Measurements from ENCODE around the gene ST6GAL1.
"Not testable (repeated sequence)": the region's sequence is repeated elsewhere in the genome, so short reads cannot be mapped to it uniquely, and the experiment has no call there.

ST6GAL1 gene

GRCh38 chr3:186930143-186930640 lies at the start of gene ST6GAL1:
Gene ST6GAL1, plus strand, starts transcription at chr3:186930526. Its CDS starts 112,178 bp downstream, at chr3:187042704.
- TF ChIP-seq CTCF (IDR thresholded peaks at IDR 0.05) (peak; percentile 34), ZFX (IDR thresholded peaks at IDR 0.05; ENCODE audit: borderline replicate concordance) (no peak)
- no peak within 1 kb of the TSS for H3K27ac ChIP-seq

- TF ChIP-seq CTCF (IDR thresholded peaks at IDR 0.05) (no peak), ZFX (IDR thresholded peaks at IDR 0.05; ENCODE audit: borderline replicate concordance) (no peak)
- no peak overlapping the region for H3K27ac ChIP-seq
Measured at GRCh38 chr3:186882150-186882524, 48.2 kb upstream of the ST6GAL1 start.

- no peak overlapping the region for H3K27ac ChIP-seq
- TF ChIP-seq ZFX (IDR thresholded peaks at IDR 0.05; ENCODE audit: borderline replicate concordance) (no peak), CTCF (IDR thresholded peaks at IDR 0.05) (no peak)
Measured at GRCh38 chr3:186882881-186883685, 47.2 kb upstream of the ST6GAL1 start.

- TF ChIP-seq CTCF (IDR thresholded peaks at IDR 0.05), result no peak
- no peak overlapping the region for H3K27ac ChIP-seq
Measured at GRCh38 chr3:186883686-186884058, 46.7 kb upstream of the ST6GAL1 start.

GRCh38 chr3:186884868-186885267 lies 45.5 kb upstream of the ST6GAL1 start:
- H3K27ac ChIP-seq, result not testable (repeated sequence)

- no peak for TF ChIP-seq CTCF (IDR thresholded peaks at IDR 0.05)
- TF ChIP-seq ZFX (IDR thresholded peaks at IDR 0.05; ENCODE audit: borderline replicate concordance), result no peak
- H3K27ac ChIP-seq, result no peak overlapping the region
Measured at GRCh38 chr3:186886202-186886981, 43.9 kb upstream of the ST6GAL1 start.

- not testable (repeated sequence) for H3K27ac ChIP-seq
Measured at GRCh38 chr3:186887507-186887938, 42.8 kb upstream of the ST6GAL1 start.

GRCh38 chr3:186888569-186888968 lies 41.8 kb upstream of the ST6GAL1 start:
- no peak overlapping the region for H3K27ac ChIP-seq
- TF ChIP-seq CTCF (IDR thresholded peaks at IDR 0.05) (no peak), ZFX (IDR thresholded peaks at IDR 0.05; ENCODE audit: borderline replicate concordance) (no peak)

- not testable (repeated sequence) for H3K27ac ChIP-seq
Measured at GRCh38 chr3:186889698-186890097, 40.6 kb upstream of the ST6GAL1 start.
